Measurements from ENCODE around the gene ARHGAP36.

ARHGAP36 gene

DNA sequence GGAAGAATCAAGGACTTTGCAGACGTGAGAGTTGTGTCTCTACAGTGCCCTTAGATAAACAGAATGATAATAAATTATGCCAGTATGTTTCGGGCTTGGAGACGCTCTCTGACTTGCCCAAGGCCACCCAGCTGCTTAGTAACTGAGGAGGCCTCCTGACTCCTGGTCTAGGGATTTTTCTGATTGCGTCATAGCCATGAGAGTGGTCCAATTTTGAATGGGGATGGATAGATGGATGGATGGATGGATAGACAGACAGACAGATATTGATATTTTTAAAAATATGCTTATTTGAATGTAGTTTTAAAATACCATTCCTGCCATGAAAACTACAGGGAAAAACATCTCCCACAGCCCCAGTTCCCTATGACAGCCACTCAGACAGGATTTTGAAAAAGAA, 15.5 kb downstream of the ARHGAP36 start:
- DNase-seq: no peak

DNA sequence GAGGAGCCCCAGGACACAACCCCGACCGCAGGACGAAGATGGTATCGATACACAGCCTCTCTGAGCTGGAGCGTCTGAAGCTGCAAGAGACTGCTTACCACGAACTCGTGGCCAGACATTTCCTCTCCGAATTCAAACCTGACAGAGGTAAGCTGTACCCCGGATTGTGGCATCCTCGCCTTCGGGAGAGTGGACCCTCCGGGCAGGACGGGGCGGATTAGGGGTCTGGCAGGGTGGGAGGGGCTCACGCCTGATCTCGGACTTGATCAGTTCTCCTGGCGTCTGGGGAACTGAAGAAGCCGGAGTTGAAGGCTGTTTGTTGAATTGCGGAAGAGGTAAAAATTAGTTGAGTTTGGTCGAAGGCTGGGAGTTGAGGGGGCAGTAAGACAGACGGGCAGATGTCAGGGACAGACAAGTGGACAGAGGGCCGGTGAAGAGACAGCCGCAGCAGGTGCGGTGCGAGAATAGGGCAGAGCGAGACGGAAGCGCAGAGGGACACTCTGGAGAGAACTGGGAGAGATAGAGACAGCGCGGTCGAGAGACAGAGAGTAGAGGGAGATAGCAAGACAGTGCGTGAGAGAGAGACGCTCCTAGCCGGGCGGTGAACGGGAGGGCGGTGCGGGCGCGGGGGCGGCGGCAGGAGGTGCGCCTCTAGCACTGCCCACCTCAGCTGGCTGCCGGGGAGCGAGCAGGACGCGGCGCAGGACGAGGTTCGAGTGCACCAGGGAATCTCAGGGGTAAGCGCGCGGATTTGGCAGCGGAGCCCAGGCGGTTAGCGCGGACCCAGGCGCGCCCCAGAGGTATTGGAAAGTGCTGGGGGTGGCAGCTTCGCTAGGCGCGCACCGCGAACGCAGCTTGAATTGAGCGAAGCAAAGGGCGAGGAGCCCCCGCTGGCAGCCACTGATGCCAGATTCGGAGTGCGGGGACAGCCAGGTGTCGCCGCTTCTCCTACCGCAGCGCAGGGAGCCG, 23.9 kb downstream of the ARHGAP36 start:
- DNase-seq: no peak

DNA sequence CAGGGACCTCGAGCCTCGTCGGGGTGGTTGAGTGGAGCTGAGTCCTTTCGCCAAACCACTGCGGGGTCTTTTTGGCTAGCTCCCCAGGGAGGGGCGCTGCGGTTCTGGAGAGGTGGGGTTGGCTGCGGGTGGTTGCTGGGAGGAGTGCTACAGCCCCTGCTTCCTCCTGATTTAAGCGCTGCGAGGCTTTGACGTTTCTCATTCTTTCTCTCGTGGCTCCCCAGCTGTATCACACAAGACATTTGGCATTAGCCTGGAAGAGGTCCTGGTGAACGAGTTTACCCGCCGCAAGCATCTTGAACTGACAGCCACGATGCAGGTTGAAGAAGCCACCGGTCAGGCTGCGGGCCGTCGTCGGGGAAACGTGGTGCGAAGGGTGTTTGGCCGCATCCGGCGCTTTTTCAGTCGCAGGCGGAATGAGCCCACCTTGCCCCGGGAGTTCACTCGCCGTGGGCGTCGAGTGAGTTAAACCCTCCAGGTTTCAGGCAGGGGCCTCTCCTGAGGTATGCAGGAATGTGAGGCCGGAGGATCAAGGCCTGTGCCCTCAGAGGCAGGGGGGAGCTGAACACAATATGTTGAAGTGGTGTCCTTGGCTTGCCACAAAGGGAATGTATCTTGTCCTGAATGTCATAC, 25.5 kb downstream of the ARHGAP36 start:
- no peak for DNase-seq

DNA sequence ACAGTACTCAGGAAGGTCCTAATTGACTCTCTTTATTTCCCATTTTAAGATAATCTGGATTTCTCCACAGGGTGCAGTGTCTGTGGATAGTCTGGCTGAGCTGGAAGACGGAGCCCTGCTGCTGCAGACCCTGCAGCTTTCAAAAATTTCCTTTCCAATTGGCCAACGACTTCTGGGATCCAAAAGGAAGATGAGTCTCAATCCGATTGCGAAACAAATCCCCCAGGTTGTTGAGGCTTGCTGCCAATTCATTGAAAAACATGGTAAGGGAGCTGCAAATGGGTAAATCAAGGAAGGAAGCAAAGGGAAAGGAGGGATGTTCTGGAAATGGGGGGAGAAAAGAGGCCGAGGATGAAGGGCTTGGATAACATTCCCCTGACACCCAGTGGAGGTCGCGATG, 26.0 kb downstream of the ARHGAP36 start:
- DNase-seq: no peak

DNA sequence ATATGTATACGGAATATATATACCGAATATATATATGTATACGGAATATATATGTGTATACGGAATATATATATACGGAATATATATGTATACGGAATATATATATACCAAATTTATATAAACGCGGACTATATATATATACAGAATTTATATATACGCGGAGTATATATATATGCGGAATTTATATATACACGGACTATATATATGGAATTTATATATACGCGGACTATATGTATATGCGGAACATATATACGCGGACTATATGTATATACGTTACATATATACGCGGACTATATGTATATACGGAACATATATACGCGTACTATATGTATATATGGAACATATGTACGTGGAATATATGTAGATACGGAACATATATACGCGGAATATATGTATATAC, 78.6 kb downstream of the ARHGAP36 start:
- DNase-seq: no peak

DNA sequence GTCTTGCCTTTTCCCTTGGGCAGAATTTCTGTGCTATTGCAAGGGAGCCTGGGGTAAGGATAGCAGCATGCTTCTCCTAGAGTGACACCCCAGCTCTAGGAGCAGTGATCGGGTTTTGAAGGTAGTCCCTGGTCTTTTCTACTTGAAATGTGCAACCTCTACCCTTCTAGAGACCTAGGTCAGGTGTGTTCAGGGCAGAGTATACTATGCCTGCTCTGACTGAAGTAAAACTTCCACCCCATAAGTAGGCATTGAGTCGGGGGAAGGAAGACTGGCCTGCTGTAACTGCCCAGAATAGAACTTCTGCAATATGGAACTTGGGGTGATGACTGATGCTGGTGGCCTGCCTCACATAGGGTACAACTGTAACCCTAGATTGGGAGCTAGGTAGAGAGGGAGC, 80.9 kb downstream of the ARHGAP36 start:
- no peak for DNase-seq

Data from stimulated activated CD4-positive, alpha-beta T cell treated with anti-CD3 and anti-CD28 coated beads, Interleukin-4, amount 100 ng/mL, for 24 hours (primary cell).